Fibroblast of pulmonary artery (primary cell): ENCODE measurements around the gene TNRC6C.

Experiments used
- DNase-seq: peaks from one replicate; pipeline ENCODE4 v3.0.0-alpha.2; 2010; ENCODE audit warnings: low read depth
- H3K4me3 ChIP-seq: replicated peaks from 2 replicates; pipeline ENCODE4 v1.5.1; 2011; ENCODE audit warnings: low read depth, mild to moderate bottlenecking, control low read depth, low read length, moderate library complexity
- CTCF ChIP-seq: IDR thresholded peaks from 2 replicates; pipeline ENCODE4 v1.5.1; 2011; ENCODE audit warnings: mild to moderate bottlenecking, control low read depth, low read length, inconsistent platforms; ENCODE audit errors: missing control alignments

The TNRC6C gene

GRCh38 chr17:78042542-78042941 is 84.0 kb downstream of the TNRC6C start:
- H3K4me3 ChIP-seq = no peak overlapping the region
- DNase-seq = no peak
- no peak for TF ChIP-seq CTCF

- DNase-seq = no peak
- TF ChIP-seq CTCF = no peak
- no peak overlapping the region for H3K4me3 ChIP-seq
Measured at GRCh38 chr17:78043031-78043430, 84.5 kb downstream of the TNRC6C start.

GRCh38 chr17:78044280-78044835 is 85.9 kb downstream of the TNRC6C start:
- no peak for DNase-seq
- TF ChIP-seq CTCF = no peak

GRCh38 chr17:78045316-78045715 is 86.8 kb downstream of the TNRC6C start:
- no peak for DNase-seq
- no peak for TF ChIP-seq CTCF
- no peak overlapping the region for H3K4me3 ChIP-seq

More at GRCh38 chr17:78044280-78044835, 85.9 kb downstream of the TNRC6C start:
- H3K4me3 ChIP-seq = no peak overlapping the region

GRCh38 chr17:78046923-78047322 is 88.4 kb downstream of the TNRC6C start:
- H3K4me3 ChIP-seq = no peak overlapping the region
- DNase-seq = peak; percentile 8
- TF ChIP-seq CTCF = no peak

GRCh38 chr17:78048346-78049292 is 90.1 kb downstream of the TNRC6C start:
- no peak overlapping the region for H3K4me3 ChIP-seq
- TF ChIP-seq CTCF = no peak
- DNase-seq = no peak
